Colonic mucosa (tissue), 4 donors: ENCODE measurements around the gene TBC1D5. TPM values are rescaled to one million over a fixed set of nuclear protein-coding genes. Genes with fewer than 3 reads are reported as not detected.

ENCODE experiments used
- DNase-seq: peaks from one replicate; pipeline ENCODE4 v3.0.0-alpha.2; 2020
- H3K27ac ChIP-seq: fragments of 200-600 bp; one replicate; pipeline ENCODE4 v1.8.0; 2021
- H3K27me3 ChIP-seq: fragments of 200-600 bp; one replicate; pipeline ENCODE4 v1.8.0; 2021
- H3K36me3 ChIP-seq: fragments of 200-600 bp; one replicate; pipeline ENCODE4 v1.8.0; 2021
- H3K4me1 ChIP-seq: fragments of 200-600 bp; one replicate; pipeline ENCODE4 v1.8.0; 2021; ENCODE audit warnings: mild to moderate bottlenecking
- H3K4me3 ChIP-seq: fragments of 200-600 bp; one replicate; pipeline ENCODE4 v1.8.0; 2021
- H3K9ac ChIP-seq, 2 donors: one replicate each; pipeline ENCODE4 v1.7.0; 2013; ENCODE audit warnings: control low read depth in 2 of 2, low read depth in 2 of 2, low read length in 2 of 2
- H3K9me3 ChIP-seq: fragments of 200-600 bp; one replicate; pipeline ENCODE4 v1.8.0; 2021
- CTCF ChIP-seq: fragments of 200-600 bp; IDR thresholded peaks from one replicate; pipeline ENCODE4 v1.8.0; 2022; ENCODE audit warnings: antibody characterized with exemption, mild to moderate bottlenecking
- intact Hi-C: fragments of 100-400 bp; cut with DNase I; formaldehyde crosslinking; loops from one replicate; pipeline ENCODE4 v1.14.1; 2022
- total RNA-seq, 2 donors: library from RNA; stranded (reverse); fragmentation: NEBNext Ultra II Directional in 1 of 2; extraction: Animal tissue kit (Norgen Biotek cat#: 25700) in 1 of 2; gene quantifications; one replicate each; pipeline ENCODE4 v1.2.1, GENCODE V29; 2021
- donor health status: healthy.
- donor health status: DM: no; HTN: no; CAD: no.
- donor health status: DM: no; HTN: no; CAD: no.

TBC1D5 gene
- total RNA-seq, 2 donors from 2014 or later = 29.9 to 31.2 TPM

GRCh38 chr3:17120115-17120514 is 622.3 kb downstream of the TBC1D5 start:
- Histone ChIP-seq H3K36me3 (no peaks in the 10 kb centered on the region), H3K27ac (no peak overlapping the region), H3K27me3 (no peaks in the 10 kb centered on the region), H3K9ac (no peak overlapping the region), H3K4me1 (no peaks in the 10 kb centered on the region), H3K4me3 (no peak overlapping the region), H3K9me3 (no peaks in the 10 kb centered on the region)
- intact Hi-C loops = no loop called here
- no peak for DNase-seq
- no peak for TF ChIP-seq CTCF

- DNase-seq = no peak
- Histone ChIP-seq H3K27ac (no peak overlapping the region), H3K4me1 (no peaks in the 10 kb centered on the region), H3K36me3 (no peaks in the 10 kb centered on the region), H3K27me3 (no peaks in the 10 kb centered on the region), H3K9ac (no peak overlapping the region), H3K9me3 (no peaks in the 10 kb centered on the region), H3K4me3 (no peak overlapping the region)
- no peak for TF ChIP-seq CTCF
- intact Hi-C loops = no loop called here
These were observed 623.0 kb downstream of the TBC1D5 start for GRCh38 chr3:17119201-17120072.

GRCh38 chr3:17118771-17119170 is 623.7 kb downstream of the TBC1D5 start:
- Histone ChIP-seq H3K4me1 (no peaks in the 10 kb centered on the region), H3K9me3 (no peaks in the 10 kb centered on the region), H3K4me3 (no peak overlapping the region), H3K36me3 (no peaks in the 10 kb centered on the region), H3K27ac (no peak overlapping the region), H3K27me3 (no peaks in the 10 kb centered on the region), H3K9ac (no peak overlapping the region)
- no peak for TF ChIP-seq CTCF
- no peak for DNase-seq
- intact Hi-C loops = no loop called here

GRCh38 chr3:17116007-17116600 is 626.3 kb downstream of the TBC1D5 start:
- Histone ChIP-seq H3K36me3 (no peaks in the 10 kb centered on the region), H3K4me3 (no peak overlapping the region), H3K4me1 (no peaks in the 10 kb centered on the region), H3K9me3 (no peaks in the 10 kb centered on the region), H3K27ac (no peak overlapping the region), H3K9ac (no peak overlapping the region), H3K27me3 (no peaks in the 10 kb centered on the region)
- no peak for TF ChIP-seq CTCF
- intact Hi-C loops = no loop called here
- no peak for DNase-seq

- intact Hi-C loops = no loop called here
These were observed 627.2 kb downstream of the TBC1D5 start for GRCh38 chr3:17115186-17115585.

More at GRCh38 chr3:17115186-17115585, 627.2 kb downstream of the TBC1D5 start:
- Histone ChIP-seq H3K4me3 (no peak overlapping the region), H3K9me3 (no peaks in the 10 kb centered on the region), H3K4me1 (no peaks in the 10 kb centered on the region), H3K27ac (no peak overlapping the region), H3K27me3 (no peaks in the 10 kb centered on the region), H3K36me3 (no peaks in the 10 kb centered on the region), H3K9ac (no peak overlapping the region)
- DNase-seq = no peak
- no peak for TF ChIP-seq CTCF
